GM03348 (cell line): ENCODE results near the gene ZNF385D.

Source experiments
- DNase-seq: peaks from one replicate; pipeline ENCODE4 v3.0.0; 2012; ENCODE audit warnings: low spot score

ZNF385D gene

GRCh38 chr3:21613372-21614070, 137.5 kb downstream of the ZNF385D start:
- no peak for DNase-seq

GRCh38 chr3:21601178-21601577, 149.8 kb downstream of the ZNF385D start:
- DNase-seq, result no peak

- DNase-seq, result no peak
These were observed 151.1 kb downstream of the ZNF385D start for GRCh38 chr3:21599890-21600289.

GRCh38 chr3:21592828-21593227, 158.2 kb downstream of the ZNF385D start:
- no peak for DNase-seq

GRCh38 chr3:21587894-21588293, 163.1 kb downstream of the ZNF385D start:
- no peak for DNase-seq

- DNase-seq, result no peak
These were observed 165.7 kb downstream of the ZNF385D start for GRCh38 chr3:21585216-21585740.

GRCh38 chr3:21573291-21573690, 177.7 kb downstream of the ZNF385D start:
- DNase-seq, result no peak

- no peak for DNase-seq
These were observed 186.5 kb downstream of the ZNF385D start for GRCh38 chr3:21564531-21564930.

- peak; percentile 35 for DNase-seq
These were observed 188.8 kb downstream of the ZNF385D start for GRCh38 chr3:21562243-21562642.

- DNase-seq, result no peak
These were observed 189.5 kb downstream of the ZNF385D start for GRCh38 chr3:21561472-21561871.

- no peak for DNase-seq
These were observed 200.0 kb downstream of the ZNF385D start for GRCh38 chr3:21551019-21551418.

- DNase-seq, result no peak
These were observed 206.9 kb downstream of the ZNF385D start for GRCh38 chr3:21544076-21544462.

GRCh38 chr3:21543380-21544075, 207.5 kb downstream of the ZNF385D start:
- no peak for DNase-seq

- no peak for DNase-seq
These were observed 208.2 kb downstream of the ZNF385D start for GRCh38 chr3:21542656-21543379.

- no peak for DNase-seq
These were observed 210.7 kb downstream of the ZNF385D start for GRCh38 chr3:21540265-21540664.

- DNase-seq, result no peak
These were observed 216.5 kb downstream of the ZNF385D start for GRCh38 chr3:21534462-21534861.

GRCh38 chr3:21533002-21533401, 218.0 kb downstream of the ZNF385D start:
- DNase-seq, result no peak

GRCh38 chr3:21531909-21532308, 219.1 kb downstream of the ZNF385D start:
- no peak for DNase-seq

- no peak for DNase-seq
These were observed 222.6 kb downstream of the ZNF385D start for GRCh38 chr3:21528291-21528995.

GRCh38 chr3:21526461-21526860, 224.5 kb downstream of the ZNF385D start:
- DNase-seq, result no peak

- peak; percentile 14 for DNase-seq
These were observed 226.9 kb downstream of the ZNF385D start for GRCh38 chr3:21524133-21524532.
